MM.1S (cell line): ENCODE data around the gene RBMY1A1.
"Not testable (repeated sequence)": the region's sequence is repeated elsewhere in the genome, so short reads cannot be mapped to it uniquely, and the experiment has no call there.

Source experiments
- DNase-seq: peaks from one replicate; pipeline ENCODE4 v3.0.0-alpha.2; 2015
- H2AFZ ChIP-seq: fragments of 300-600 bp; sonication (generic); 2 replicates; pipeline ENCODE4 v1.6.0; 2016; ENCODE audit warnings: antibody characterized with exemption, low read length
- H3F3A ChIP-seq: fragments of 300-600 bp; sonication (generic); 2 replicates; pipeline ENCODE4 v1.6.1; 2016; ENCODE audit warnings: mild to moderate bottlenecking, antibody characterized with exemption, low read length, moderate library complexity, mixed read lengths; ENCODE audit not compliant: insufficient read depth
- H3K27ac ChIP-seq: fragments of 300-600 bp; sonication (generic); 2 replicates; pipeline ENCODE4 v1.5.1; 2016; ENCODE audit warnings: mild to moderate bottlenecking, low read length
- H3K27me3 ChIP-seq: fragments of 300-600 bp; sonication (generic); replicated peaks from 2 replicates; pipeline ENCODE4 v1.6.0; 2016; ENCODE audit warnings: low read length; ENCODE audit not compliant: insufficient read depth
- H3K36me3 ChIP-seq: fragments of 300-600 bp; sonication (generic); replicated peaks from 2 replicates; pipeline ENCODE4 v1.6.1; 2016; ENCODE audit warnings: mild to moderate bottlenecking, low read length, mixed read lengths; ENCODE audit not compliant: insufficient read depth
- H3K4me1 ChIP-seq: fragments of 300-600 bp; sonication (generic); 2 replicates; pipeline ENCODE4 v1.6.1; 2016; ENCODE audit warnings: low read length, mixed read lengths
- H3K4me2 ChIP-seq: fragments of 300-600 bp; sonication (generic); 2 replicates; pipeline ENCODE4 v1.6.0; 2016; ENCODE audit warnings: low read depth, low read length
- H3K4me3 ChIP-seq: fragments of 300-600 bp; sonication (generic); 2 replicates; pipeline ENCODE4 v1.5.1; 2016; ENCODE audit warnings: low read length, mixed read lengths
- H3K79me2 ChIP-seq: fragments of 300-600 bp; sonication (generic); 2 replicates; pipeline ENCODE4 v1.6.1; 2016; ENCODE audit warnings: mixed run types, low read length, mixed read lengths
- H3K9ac ChIP-seq: fragments of 300-600 bp; sonication (generic); 2 replicates; pipeline ENCODE4 v1.6.1; 2016; ENCODE audit warnings: low read length, mixed read lengths
- H3K9me2 ChIP-seq: fragments of 300-600 bp; sonication (generic); replicated peaks from 2 replicates; pipeline ENCODE4 v1.6.1; 2016; ENCODE audit warnings: mild to moderate bottlenecking, low read length, mixed read lengths; ENCODE audit not compliant: insufficient read depth
- H3K9me3 ChIP-seq: fragments of 300-600 bp; sonication (generic); replicated peaks from 2 replicates; pipeline ENCODE4 v1.6.1; 2016; ENCODE audit warnings: mild to moderate bottlenecking, low read length, mixed read lengths; ENCODE audit not compliant: insufficient read depth
- H4K20me1 ChIP-seq: fragments of 300-600 bp; sonication (generic); 2 replicates; pipeline ENCODE4 v1.6.1; 2016; ENCODE audit warnings: mild to moderate bottlenecking, low read length, moderate library complexity, mixed read lengths; ENCODE audit not compliant: insufficient read depth
- CTCF ChIP-seq: fragments of 300-600 bp; sonication (generic); IDR thresholded peaks from 2 replicates; pipeline ENCODE4 v1.5.1; 2016; ENCODE audit warnings: antibody characterized with exemption, low read length, mixed read lengths
- EZH2 ChIP-seq: fragments of 300-600 bp; sonication (generic); optimal IDR thresholded peaks from 2 replicates; pipeline ENCODE3; 2017; ENCODE audit warnings: low read depth, mild to moderate bottlenecking, antibody characterized with exemption, low read length, mixed read lengths
- EZH2phosphoT487 ChIP-seq: fragments of 300-600 bp; sonication (generic); IDR thresholded peaks from 2 replicates; pipeline ENCODE4 v1.6.1; 2018; ENCODE audit warnings: antibody characterized with exemption, low read length

Gene RBMY1A1

GRCh38 chrY:21592059-21592458, 57.4 kb downstream of the RBMY1A1 start:
- no peaks in the 10 kb centered on the region for H4K20me1 ChIP-seq
- H3K27me3 ChIP-seq, result no peaks in the 10 kb centered on the region
- no peak overlapping the region for H3K27ac ChIP-seq
- no peaks in the 10 kb centered on the region for H3F3A ChIP-seq
- H3K79me2 ChIP-seq, result no peaks in the 10 kb centered on the region
- H3K9ac ChIP-seq, result no peak overlapping the region
- no peak overlapping the region for H3K4me2 ChIP-seq
- H3K4me1 ChIP-seq, result no peaks in the 10 kb centered on the region
- no peaks in the 10 kb centered on the region for H3K9me3 ChIP-seq
- H3K4me3 ChIP-seq, result no peak overlapping the region
- no peaks in the 10 kb centered on the region for H3K36me3 ChIP-seq
- no peak for DNase-seq
- no peak overlapping the region for H2AFZ ChIP-seq
- no peaks in the 10 kb centered on the region for H3K9me2 ChIP-seq
- TF ChIP-seq EZH2phosphoT487 (no peak), EZH2 (no peak), CTCF (no peak)

- not testable (repeated sequence) for H3K27ac ChIP-seq, H3F3A ChIP-seq, H3K4me3 ChIP-seq, H3K36me3 ChIP-seq, H3K4me1 ChIP-seq, H4K20me1 ChIP-seq, H2AFZ ChIP-seq, H3K9me3 ChIP-seq, H3K79me2 ChIP-seq, H3K4me2 ChIP-seq, H3K27me3 ChIP-seq, H3K9me2 ChIP-seq, DNase-seq, H3K9ac ChIP-seq
These were observed 61.6 kb downstream of the RBMY1A1 start for GRCh38 chrY:21596287-21596686.
